Naive thymus-derived CD4-positive, alpha-beta T cell (primary cell): Measurements from ENCODE around the gene TGFBRAP1. TPM values are rescaled to one million over a fixed set of nuclear protein-coding genes. Genes with fewer than 3 reads are reported as not detected.

Experiments used
- ATAC-seq: fragments of 150-1000 bp; cut with Tn5 transposase; 2 replicates; pipeline ENCODE4 v1.10.0; 2021; ENCODE audit warnings: mild to moderate bottlenecking, moderate library complexity
- CTCF ChIA-PET: fragments of 350-600 bp; sonication (Branson Sonifier 250); formaldehyde crosslinking; loops from one replicate; lab custom pipeline; 2021; ENCODE audit warnings: antibody characterized with exemption; lab: Charles Lee
- POLR2A ChIA-PET: fragments of 350-600 bp; sonication (Branson Sonifier 250); formaldehyde crosslinking; loops from one replicate; lab custom pipeline; 2021; ENCODE audit warnings: antibody characterized with exemption, inconsistent platforms; lab: Charles Lee
- DNase-seq, 9 donors: peaks; one replicate each; pipeline versions ENCODE4 v3.0.0 to v3.0.0-alpha.2; 2020 to 2022; ENCODE audit warnings: mixed read lengths in 1 of 9
- H3K27ac ChIP-seq: one replicate; pipeline ENCODE4 v1.7.0; 2013; ENCODE audit warnings: mild to moderate bottlenecking, low read depth, low read length, moderate library complexity
- H3K27me3 ChIP-seq, 2 donors: one replicate each; pipeline ENCODE4 v1.7.0; 2013; ENCODE audit warnings: low read length in 2 of 2, mild to moderate bottlenecking in 2 of 2, moderate library complexity in 2 of 2; ENCODE audit not compliant: control insufficient read depth in 2 of 2, insufficient read depth in 2 of 2
- H3K36me3 ChIP-seq, 3 experiments: 1 replicate in 2 of 3; 2 replicates in 1 of 3; pipeline ENCODE4 v1.7.0; 2013; ENCODE audit warnings: low read length in 3 of 3, mild to moderate bottlenecking in 3 of 3, moderate library complexity in 1 of 3; ENCODE audit not compliant: insufficient read depth in 3 of 3, control insufficient read depth in 2 of 3
- H3K4me1 ChIP-seq, 2 donors: one replicate each; pipeline ENCODE4 v1.7.0; 2013; ENCODE audit warnings: low read length in 2 of 2, mild to moderate bottlenecking in 2 of 2, moderate library complexity in 1 of 2; ENCODE audit not compliant: control insufficient read depth in 2 of 2, insufficient read depth in 2 of 2
- H3K4me3 ChIP-seq: 2 replicates; pipeline ENCODE4 v1.7.0; 2013; ENCODE audit warnings: mild to moderate bottlenecking, low read length
- H3K9me3 ChIP-seq, 3 experiments: 1 replicate in 2 of 3; 2 replicates in 1 of 3; pipeline ENCODE4 v1.7.0; 2013; ENCODE audit warnings: low read length in 3 of 3; ENCODE audit not compliant: control insufficient read depth in 2 of 3
- H3K27ac Mint-ChIP-seq, 9 donors: one replicate each; pipeline ENCODE4 v1.8.0; 2020 to 2022; ENCODE audit warnings: mixed read lengths in 9 of 9, mild to moderate bottlenecking in 8 of 9, moderate library complexity in 5 of 9, inconsistent platforms in 2 of 9
- H3K27me3 Mint-ChIP-seq, 5 donors: one replicate each; pipeline ENCODE4 v1.8.0; 2021 to 2022; ENCODE audit warnings: mixed read lengths in 5 of 5, mild to moderate bottlenecking in 1 of 5
- H3K36me3 Mint-ChIP-seq, 5 donors: one replicate each; pipeline ENCODE4 v1.8.0; 2020 to 2022; ENCODE audit warnings: mixed read lengths in 5 of 5, mild to moderate bottlenecking in 3 of 5, inconsistent platforms in 1 of 5
- H3K4me1 Mint-ChIP-seq, 7 donors: one replicate each; pipeline ENCODE4 v1.8.0; 2020 to 2022; ENCODE audit warnings: mixed read lengths in 7 of 7, mild to moderate bottlenecking in 3 of 7, inconsistent platforms in 1 of 7
- H3K4me3 Mint-ChIP-seq, 10 donors: one replicate each; pipeline ENCODE4 v1.8.0; 2020 to 2022; ENCODE audit warnings: mild to moderate bottlenecking in 10 of 10, mixed read lengths in 10 of 10, moderate library complexity in 6 of 10, inconsistent platforms in 2 of 10
- H3K9me3 Mint-ChIP-seq, 11 donors: one replicate each; pipeline ENCODE4 v1.8.0; 2020 to 2022; ENCODE audit warnings: mixed read lengths in 11 of 11, mild to moderate bottlenecking in 4 of 11, inconsistent platforms in 1 of 11, moderate library complexity in 1 of 11
- intact Hi-C, 2 donors: fragments of 100-400 bp; cut with micrococcal nuclease; formaldehyde crosslinking; loops; one replicate each; pipeline ENCODE4 v1.15.1; 2023
- polyA plus RNA-seq, 2 donors: library from polyadenylated mRNA; unstranded; fragments of 300-500 nt; fragmentation: Illumina TruSeq; gene quantifications; one replicate each; pipeline ENCODE4 v1.2.3, GENCODE V29; 2021
- total RNA-seq, 6 experiments: library from RNA in 5 of 6; stranded (reverse) in 5 of 6; gene quantifications; 1 replicate in 5 of 6; 2 replicates in 1 of 6; pipeline ENCODE4 v1.2.3 and lab custom pipeline; 2021 to 2026

The TGFBRAP1 gene
- total and polyA plus RNA-seq, 7 experiments from 2014 or later, result 18.0 to 28.3 (median 21.6) TPM

- Histone ChIP-seq H3K4me1 (peaks cover 0 to 31% of the 10 kb centered on the region in 2 donors), H3K27me3 (no peaks in the 10 kb centered on the region), H3K9me3 (peaks cover 0 to 16% (median 0%) of the 10 kb centered on the region in 3 experiments), H3K36me3 (peaks cover 0 to 31% (median 3%) of the 10 kb centered on the region in 3 experiments), H3K27ac (peak overlapping the region; percentile 45), H3K4me3 (no peak overlapping the region)
- Mint-ChIP-seq H3K27me3 (no peaks in the 10 kb centered on the region), H3K4me3 (peak overlapping the region; percentile 46 to 77 (median 62)), H3K27ac (peak overlapping the region in 8 of 9 donors; percentile 63 to 92 (median 82)), H3K4me1 (peaks cover 18 to 49% (median 38%) of the 10 kb centered on the region in 7 donors), H3K36me3 (peaks cover 9 to 39% (median 34%) of the 10 kb centered on the region in 5 donors), H3K9me3 (peaks cover 2 to 19% (median 6%) of the 10 kb centered on the region in 11 donors)
- POLR2A ChIA-PET, result no interaction called here
- DNase-seq, result peak in 6 of 9 donors; percentile 36 to 65 (median 55)
- CTCF ChIA-PET, result no interaction called here
- intact Hi-C loops, result loop anchor here in 1 of 2 donors (10.0 kb wide), 2 partner anchors 434 to 1224 kb away; no protein-coding TSS in a partner anchor
- peak; percentile 84 for ATAC-seq
Measured at GRCh38 chr2:105361102-105361889, 31.8 kb upstream of the TGFBRAP1 start.

GRCh38 chr2:105358593-105358992, 29.1 kb upstream of the TGFBRAP1 start:
- Mint-ChIP-seq H3K9me3 (peaks cover 4 to 35% (median 14%) of the 10 kb centered on the region in 11 donors), H3K4me3 (no peak overlapping the region), H3K36me3 (peaks cover 9 to 55% (median 48%) of the 10 kb centered on the region in 5 donors), H3K27ac (peak overlapping the region in 1 of 9 donors; percentile 18), H3K4me1 (peaks cover 14 to 38% (median 34%) of the 10 kb centered on the region in 7 donors), H3K27me3 (no peaks in the 10 kb centered on the region)
- Histone ChIP-seq H3K36me3 (peaks cover 0 to 52% (median 3%) of the 10 kb centered on the region in 3 experiments), H3K9me3 (peaks cover 0 to 21% (median 0%) of the 10 kb centered on the region in 3 experiments), H3K4me3 (no peak overlapping the region), H3K27me3 (no peaks in the 10 kb centered on the region), H3K27ac (no peak overlapping the region), H3K4me1 (peaks cover 0 to 31% of the 10 kb centered on the region in 2 donors)
- intact Hi-C loops, result no loop called here
- ChIA-PET CTCF (interaction anchor here (1.3 kb wide), 1 partner anchor 162 kb away, joined by 3 read pairs; no protein-coding TSS in a partner anchor), POLR2A (no interaction called here)
- DNase-seq (no peak), ATAC-seq (no peak)

GRCh38 chr2:105357122-105357521, 27.6 kb upstream of the TGFBRAP1 start:
- POLR2A ChIA-PET, result no interaction called here
- Mint-ChIP-seq H3K9me3 (peaks cover 4 to 35% (median 14%) of the 10 kb centered on the region in 11 donors), H3K36me3 (peaks cover 9 to 67% (median 58%) of the 10 kb centered on the region in 5 donors), H3K27ac (no peak overlapping the region), H3K27me3 (no peaks in the 10 kb centered on the region), H3K4me3 (no peak overlapping the region), H3K4me1 (peaks cover 13 to 24% (median 20%) of the 10 kb centered on the region in 7 donors)
- peaks cover 0 to 21% (median 0%) of the 10 kb centered on the region in 3 experiments for H3K9me3 ChIP-seq
- no peak overlapping the region for H3K27ac ChIP-seq
- H3K27me3 ChIP-seq, result no peaks in the 10 kb centered on the region
- peaks cover 0 to 17% of the 10 kb centered on the region in 2 donors for H3K4me1 ChIP-seq
- ATAC-seq (no peak), DNase-seq (no peak)
- intact Hi-C loops, result no loop called here
- H3K4me3 ChIP-seq, result no peak overlapping the region
- H3K36me3 ChIP-seq, result peaks cover 0 to 57% (median 3%) of the 10 kb centered on the region in 3 experiments
- CTCF ChIA-PET, result no interaction called here

GRCh38 chr2:105344704-105345345, 15.3 kb upstream of the TGFBRAP1 start:
- H3K9me3 ChIP-seq, result no peaks in the 10 kb centered on the region
- ATAC-seq, result peak; percentile 65
- H3K27ac Mint-ChIP-seq, result peak overlapping the region in 1 of 9 donors; percentile 50
- peaks cover 6 to 88% (median 21%) of the 10 kb centered on the region in 3 experiments for H3K36me3 ChIP-seq
- H3K9me3 Mint-ChIP-seq, result no peaks in the 10 kb centered on the region
- DNase-seq, result peak in 5 of 9 donors; percentile 31 to 49 (median 43)
- H3K4me1 Mint-ChIP-seq, result peaks cover 4 to 20% (median 9%) of the 10 kb centered on the region in 7 donors
- H3K4me3 ChIP-seq, result no peak overlapping the region
- intact Hi-C loops, result loop anchor here (1.0 to 2.0 kb wide), 4 partner anchors 26 to 1197 kb away; no protein-coding TSS in a partner anchor
- CTCF ChIA-PET, result interaction anchor here (0.6 to 1.0 kb wide), 5 partner anchors 10 to 229 kb away, joined by 3 to 5 read pairs (median 3); no protein-coding TSS in a partner anchor
- H3K4me3 Mint-ChIP-seq, result no peak overlapping the region
- peaks cover 9 to 48% (median 28%) of the 10 kb centered on the region in 5 donors for H3K36me3 Mint-ChIP-seq
- no peaks in the 10 kb centered on the region for H3K4me1 ChIP-seq
- H3K27ac ChIP-seq, result no peak overlapping the region
- H3K27me3 ChIP-seq, result no peaks in the 10 kb centered on the region
- POLR2A ChIA-PET, result no interaction called here
- H3K27me3 Mint-ChIP-seq, result no peaks in the 10 kb centered on the region

GRCh38 chr2:105339414-105339813, 9.9 kb upstream of the TGFBRAP1 start:
- Mint-ChIP-seq H3K4me3 (peak overlapping the region in 8 of 10 donors; percentile 31 to 99 (median 52)), H3K4me1 (peaks cover 20 to 44% (median 42%) of the 10 kb centered on the region in 7 donors), H3K27ac (peak overlapping the region in 6 of 9 donors; percentile 44 to 100 (median 100)), H3K27me3 (no peaks in the 10 kb centered on the region), H3K9me3 (peaks cover 0 to 2% (median 0%) of the 10 kb centered on the region in 11 donors), H3K36me3 (peaks cover 5 to 25% (median 15%) of the 10 kb centered on the region in 5 donors)
- H3K27ac ChIP-seq, result no peak overlapping the region
- no peaks in the 10 kb centered on the region for H3K9me3 ChIP-seq
- CTCF ChIA-PET, result interaction anchor here (0.6 to 1.3 kb wide), 2 partner anchors 10 to 1212 kb away, joined by 3 read pairs; no protein-coding TSS in a partner anchor
- ATAC-seq, result no peak
- peaks cover 0 to 41% (median 6%) of the 10 kb centered on the region in 3 experiments for H3K36me3 ChIP-seq
- intact Hi-C loops, result loop anchor here (5.0 to 10.0 kb wide), 3 partner anchors 405 to 853 kb away; partner anchors contain the start of genes NCK2 (in 1 of the 2) and UXS1 (in 1 of the 2)
- DNase-seq, result no peak
- no peak overlapping the region for H3K4me3 ChIP-seq
- POLR2A ChIA-PET, result interaction anchor here (0.7 kb wide), 1 partner anchor 9 kb away, joined by 3 read pairs; no protein-coding TSS in a partner anchor
- H3K4me1 ChIP-seq, result peaks cover 18 to 22% of the 10 kb centered on the region in 2 donors
- H3K27me3 ChIP-seq, result no peaks in the 10 kb centered on the region

- ATAC-seq (no peak), DNase-seq (no peak)
- peaks cover 5 to 19% (median 12%) of the 10 kb centered on the region in 5 donors for H3K36me3 Mint-ChIP-seq
- Histone ChIP-seq H3K4me1 (peaks cover 18 to 22% of the 10 kb centered on the region in 2 donors), H3K27ac (peak overlapping the region; percentile 99), H3K27me3 (no peaks in the 10 kb centered on the region), H3K4me3 (peak overlapping the region; percentile 83), H3K36me3 (peaks cover 0 to 30% (median 3%) of the 10 kb centered on the region in 3 experiments), H3K9me3 (no peaks in the 10 kb centered on the region)
- ChIA-PET CTCF (no interaction called here), POLR2A (interaction anchor here (1.1 to 2.4 kb wide), 4 partner anchors 10 to 400 kb away, joined by 3 to 16 read pairs (median 4); partner anchors contain the start of gene FHL2)
- peak overlapping the region; percentile 89 to 100 (median 98) for H3K4me3 Mint-ChIP-seq
- H3K27me3 Mint-ChIP-seq, result no peaks in the 10 kb centered on the region
- intact Hi-C loops, result loop anchor here (5.0 to 10.0 kb wide), 3 partner anchors 407 to 854 kb away; partner anchors contain the start of genes NCK2 (in 1 of the 2) and UXS1 (in 1 of the 2)
- peaks cover 20 to 44% (median 42%) of the 10 kb centered on the region in 7 donors for H3K4me1 Mint-ChIP-seq
- H3K27ac Mint-ChIP-seq, result peak overlapping the region; percentile 97 to 100 (median 100)
- H3K9me3 Mint-ChIP-seq, result peaks cover 0 to 2% (median 0%) of the 10 kb centered on the region in 11 donors
Measured at GRCh38 chr2:105338020-105338385, 8.5 kb upstream of the TGFBRAP1 start.
